GM18511 (cell line): ENCODE data around the gene KIF11.
"Not testable (repeated sequence)": the region's sequence is repeated elsewhere in the genome, so short reads cannot be mapped to it uniquely, and the experiment has no call there.

Experiments
- ATAC-seq: cut with Tn5 transposase; IDR thresholded peaks from one replicate; pipeline ENCODE4 v1.9.1; 2021; ENCODE audit warnings: mild to moderate bottlenecking, moderate library complexity; ENCODE audit not compliant: unreplicated experiment

KIF11 gene

DNA sequence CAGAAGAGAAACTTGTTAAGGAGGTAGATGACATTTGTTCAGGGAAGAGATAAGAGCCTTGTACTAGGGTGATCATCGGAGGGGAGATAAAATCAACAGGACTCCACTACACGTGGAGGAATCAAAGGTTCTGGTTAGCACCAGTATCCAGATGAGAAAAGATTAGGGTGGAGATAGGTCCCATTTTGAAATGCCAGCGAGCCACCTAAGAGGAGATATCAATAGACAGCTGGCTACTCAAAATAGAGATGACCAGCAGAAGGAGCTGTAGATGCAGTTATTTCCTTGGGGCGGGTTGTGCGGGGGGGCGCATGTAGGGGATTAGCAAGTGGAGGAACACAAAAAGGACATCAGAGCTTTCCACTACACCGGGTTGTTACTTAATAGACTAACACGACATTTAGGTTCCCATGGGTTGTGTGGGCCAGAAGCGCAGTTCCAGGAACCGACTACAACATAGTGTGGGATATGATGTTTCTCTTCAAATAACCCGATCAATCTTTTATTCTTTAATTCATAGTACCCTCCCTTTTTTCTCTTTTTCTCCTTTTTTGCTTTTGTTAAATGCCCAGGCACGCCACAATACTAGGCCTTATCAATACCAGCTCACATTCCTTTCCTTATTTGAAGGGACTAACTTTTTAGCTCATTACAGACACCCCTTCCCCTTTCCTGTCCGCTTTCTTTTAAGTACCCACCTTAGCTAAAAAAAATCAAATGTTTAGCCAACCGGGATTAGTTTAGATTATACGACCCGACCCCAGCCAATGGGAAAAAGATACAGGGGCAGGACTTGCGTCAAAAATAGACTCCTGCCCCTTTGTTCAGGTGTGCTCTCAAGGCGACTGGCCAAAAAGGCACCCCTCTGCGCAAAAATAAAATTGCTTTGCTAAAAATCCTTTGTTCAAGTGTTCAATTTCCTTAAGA is 2.0 kb upstream of the KIF11 start:
- peak; percentile 12 for ATAC-seq

DNA sequence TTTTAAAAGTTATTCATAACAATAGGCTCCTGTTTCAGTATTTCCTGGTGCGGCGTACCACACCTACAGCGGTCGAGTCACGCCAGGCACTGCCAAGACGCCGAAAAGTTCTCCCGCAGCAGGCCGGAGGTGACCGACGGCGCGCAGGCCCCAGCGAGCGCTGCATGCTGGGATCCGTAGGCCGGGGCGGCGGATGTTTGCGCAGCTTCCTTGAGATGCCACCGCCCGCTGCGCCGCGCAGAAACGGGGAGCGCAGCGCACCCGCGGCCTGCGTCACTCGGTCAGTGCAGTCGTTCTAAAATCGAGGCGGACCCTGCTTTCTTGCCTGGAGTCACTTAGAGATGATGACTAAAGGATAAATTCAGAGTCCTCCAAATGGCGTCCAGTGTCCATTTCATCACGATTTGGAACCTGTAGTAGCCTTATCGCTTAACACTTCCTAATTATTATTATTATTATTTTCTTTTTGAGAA is 1.3 kb upstream of the KIF11 start:
- peak; percentile 76 for ATAC-seq

DNA sequence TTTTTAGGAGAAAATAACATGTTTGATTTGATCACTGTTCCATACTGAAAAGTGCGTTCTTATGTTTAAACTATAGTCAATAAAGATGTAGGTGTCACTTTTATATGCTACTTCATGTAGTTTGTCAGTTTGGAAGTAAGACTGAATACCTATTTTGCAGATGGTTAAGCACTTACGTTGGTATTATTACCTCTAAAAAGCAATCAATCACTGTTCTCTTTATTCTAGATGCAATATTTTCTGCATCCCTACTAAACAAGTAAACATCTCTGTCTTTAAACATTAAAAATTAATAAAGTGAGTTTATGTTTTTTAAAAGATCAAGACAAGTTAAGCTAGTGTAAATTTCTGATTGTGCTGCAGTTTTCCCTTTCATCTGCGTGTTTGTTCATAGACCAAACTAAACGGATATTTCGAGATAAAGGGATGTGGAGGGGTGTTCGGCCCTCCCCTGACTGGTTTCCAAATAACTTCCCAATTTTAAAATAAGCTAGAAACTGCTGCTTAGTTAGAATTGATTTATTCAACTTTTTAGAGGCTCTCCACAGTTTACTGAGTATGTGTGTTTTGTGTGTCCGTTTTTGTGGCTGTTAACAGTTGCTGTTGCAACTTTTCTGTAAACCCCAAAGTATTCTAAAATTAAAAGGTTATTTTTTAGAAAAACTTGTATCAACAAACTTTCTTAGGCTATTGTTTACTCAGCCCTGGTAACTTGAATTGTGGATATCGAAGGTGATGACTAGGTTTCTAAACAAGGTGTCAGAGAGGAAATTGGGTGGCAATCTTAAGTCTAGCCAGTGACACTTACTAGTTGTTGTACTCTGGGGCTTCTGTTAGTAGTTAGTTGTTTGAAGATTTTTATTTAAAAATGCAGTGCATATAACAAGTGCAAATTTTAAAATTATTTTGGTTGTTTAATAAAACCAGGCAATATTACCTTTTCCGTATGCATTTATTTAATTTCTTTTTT is 974 bp downstream of the KIF11 start:
- ATAC-seq = no peak

DNA sequence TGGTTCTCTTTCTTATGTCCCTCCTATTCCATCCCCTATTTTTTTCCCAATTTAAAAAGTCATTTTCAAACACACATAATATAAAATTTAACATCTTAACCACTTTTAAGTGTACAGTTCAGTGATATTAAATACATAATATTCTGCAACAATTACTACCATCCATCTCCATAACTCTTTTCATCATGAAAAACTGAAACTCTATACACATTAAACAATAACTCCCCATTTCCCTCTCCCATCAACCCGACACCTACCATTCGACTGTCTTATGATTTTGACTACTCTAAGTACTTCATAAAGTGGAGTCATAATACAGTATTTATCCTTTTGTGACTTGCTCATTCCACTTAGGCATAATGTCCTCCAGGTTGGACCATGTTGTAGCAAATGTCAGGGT is 2.6 kb downstream of the KIF11 start:
- no peak for ATAC-seq

DNA sequence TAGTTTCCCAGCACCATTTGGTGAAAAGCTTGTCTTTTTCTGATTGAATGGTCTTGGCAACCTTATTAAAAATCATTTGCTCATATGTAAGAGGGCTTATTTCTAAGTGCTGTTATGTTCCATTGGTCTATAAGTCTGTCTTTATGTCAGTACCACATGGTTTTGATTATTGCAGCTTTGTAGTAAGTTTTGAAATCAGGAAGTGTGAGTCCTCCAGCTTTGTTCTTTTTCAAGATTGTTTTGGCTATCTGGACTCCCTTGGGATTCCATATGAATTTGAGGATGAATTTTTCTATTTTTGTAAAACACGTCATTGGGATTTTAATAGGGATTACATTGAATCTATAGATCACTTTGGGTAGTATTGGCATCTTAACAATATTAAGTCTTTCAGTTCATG is 5.4 kb downstream of the KIF11 start:
- no peak for ATAC-seq

DNA sequence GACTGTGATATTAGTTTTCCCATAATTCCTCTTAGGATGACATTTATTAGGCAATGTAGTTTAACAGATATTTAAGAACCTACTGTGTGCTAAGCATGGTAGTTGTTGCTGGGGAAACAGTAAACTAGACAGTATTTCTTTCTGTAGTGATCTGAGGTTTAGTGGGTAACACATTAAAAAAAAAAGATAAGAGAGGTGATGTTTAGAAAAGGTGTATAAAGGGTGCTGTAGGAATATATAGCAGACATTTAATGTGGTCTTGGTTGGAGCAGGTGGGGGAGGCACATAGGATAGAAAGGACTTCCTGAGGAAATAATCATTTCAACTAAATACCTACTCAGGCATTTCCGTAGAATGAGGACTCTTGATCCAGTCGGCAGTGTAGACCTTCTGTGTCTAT is 11.9 kb downstream of the KIF11 start:
- ATAC-seq = no peak

DNA sequence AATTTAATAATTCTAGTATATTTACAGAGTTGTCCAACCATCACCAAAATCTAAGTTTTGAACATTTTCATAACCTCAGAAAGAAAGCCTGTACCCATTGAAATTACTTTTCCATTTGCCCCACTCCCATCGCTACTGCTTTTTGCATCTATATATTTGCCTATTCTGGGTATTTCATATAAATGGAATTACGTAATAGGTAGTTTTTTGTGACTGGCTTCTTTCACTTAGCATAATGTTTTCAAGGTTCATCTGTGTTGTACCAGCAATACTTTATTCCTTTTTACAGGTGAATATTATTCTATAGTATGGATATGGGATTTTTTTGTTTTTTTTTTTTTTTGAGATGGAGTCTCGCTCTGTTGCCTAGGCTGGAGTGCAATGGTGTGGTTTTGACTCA is 22.6 kb downstream of the KIF11 start:
- ATAC-seq = no peak

DNA sequence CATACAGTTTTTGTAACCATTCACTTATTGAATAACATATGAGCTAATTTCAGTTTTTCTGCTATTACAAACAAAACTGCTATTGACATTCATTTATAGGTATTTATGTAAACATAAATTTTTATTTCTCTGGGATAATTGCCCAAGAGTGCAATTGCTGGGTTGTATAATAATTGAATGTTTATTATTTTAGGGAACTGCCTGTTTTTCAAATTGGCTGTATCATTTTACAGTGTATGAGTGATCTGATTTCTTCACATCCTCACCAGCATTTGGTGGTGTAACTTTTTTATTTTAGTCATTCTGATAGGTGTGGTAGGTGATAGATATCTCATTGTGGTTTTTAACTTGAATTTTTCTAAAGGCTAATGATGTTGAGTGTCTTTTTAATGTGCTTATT is 26.4 kb downstream of the KIF11 start:
- no peak for ATAC-seq

DNA sequence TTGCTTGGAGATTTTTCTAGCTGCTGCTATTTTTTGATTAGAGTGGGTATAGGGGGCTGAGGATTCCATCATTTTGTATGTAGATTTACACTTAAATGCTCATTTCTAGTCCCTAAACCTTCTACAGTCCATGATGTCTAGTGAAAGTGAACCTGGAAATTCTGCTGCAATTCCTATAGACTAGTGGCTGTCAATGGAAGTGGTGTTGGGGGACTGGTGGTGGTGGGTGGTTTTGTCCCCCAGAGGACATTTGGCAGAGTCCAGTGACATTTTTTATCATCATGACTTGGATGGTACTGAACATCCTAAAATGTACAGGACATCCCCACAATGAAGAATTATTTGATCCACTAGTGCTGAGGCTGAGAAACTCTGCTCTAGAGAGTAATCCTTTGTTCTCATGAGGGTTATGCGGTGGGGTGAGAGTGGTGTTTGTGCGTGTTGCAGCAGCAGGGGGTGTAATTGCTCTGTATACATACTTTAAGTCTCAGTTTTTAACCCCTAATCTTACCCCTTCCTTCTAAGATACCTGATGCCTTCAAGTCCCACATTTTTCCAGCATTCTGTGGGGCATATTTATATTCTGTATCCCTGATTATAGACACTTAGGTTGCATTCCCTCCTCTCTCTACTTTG is 35.0 kb downstream of the KIF11 start:
- no peak for ATAC-seq

DNA sequence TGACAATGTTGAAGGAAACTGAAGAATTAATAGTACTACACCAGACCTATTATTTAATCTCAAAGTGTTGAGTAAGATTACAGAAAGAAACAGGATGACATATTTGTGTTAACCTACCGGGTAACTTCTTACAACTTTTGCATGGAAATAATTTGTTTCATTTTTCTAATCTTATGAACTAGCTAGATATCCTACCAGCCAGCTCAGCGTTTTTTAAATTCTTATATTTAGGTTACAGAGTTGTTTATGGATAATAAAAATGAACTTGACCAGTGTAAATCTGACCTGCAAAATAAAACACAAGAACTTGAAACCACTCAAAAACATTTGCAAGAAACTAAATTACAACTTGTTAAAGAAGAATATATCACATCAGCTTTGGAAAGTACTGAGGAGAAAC is 37.0 kb downstream of the KIF11 start:
- no peak for ATAC-seq

DNA sequence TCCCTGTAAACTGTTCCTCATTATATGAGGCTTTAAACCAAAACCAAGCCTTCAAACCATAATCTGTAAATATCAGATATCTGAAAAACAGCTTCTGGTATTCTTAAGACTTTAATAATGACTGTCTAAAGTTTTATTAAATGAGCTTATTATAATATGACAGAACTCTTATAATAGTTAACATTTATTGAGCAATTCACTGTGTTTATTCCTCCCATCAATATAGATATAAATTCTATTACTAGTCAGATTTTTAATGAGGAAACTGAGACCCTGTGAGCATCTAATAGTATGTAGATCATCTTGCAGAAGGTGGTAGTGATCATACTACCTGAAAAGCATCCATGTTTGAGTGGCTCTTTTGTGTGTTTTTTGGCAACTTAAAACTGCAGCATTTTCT is 45.1 kb downstream of the KIF11 start:
- ATAC-seq = no peak

DNA sequence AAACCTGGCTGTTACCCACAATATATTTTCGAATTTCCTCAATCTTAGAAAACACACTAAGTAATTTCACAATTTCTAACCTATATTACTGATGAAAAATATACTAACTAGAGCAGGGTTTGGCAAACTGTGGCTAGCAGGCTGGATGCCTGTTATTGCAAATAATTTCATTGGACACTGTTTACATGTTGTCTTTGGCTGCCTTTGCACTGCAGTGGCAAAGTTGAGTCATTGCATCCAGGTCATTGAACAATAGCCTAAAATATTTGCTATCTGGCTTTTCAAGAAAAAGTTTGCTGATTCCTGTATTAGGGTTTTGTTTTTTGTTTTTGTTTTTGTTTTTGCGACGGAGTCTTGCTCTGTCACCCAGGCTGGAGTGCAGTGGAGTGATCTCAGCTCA is 47.2 kb downstream of the KIF11 start:
- ATAC-seq = no peak

DNA sequence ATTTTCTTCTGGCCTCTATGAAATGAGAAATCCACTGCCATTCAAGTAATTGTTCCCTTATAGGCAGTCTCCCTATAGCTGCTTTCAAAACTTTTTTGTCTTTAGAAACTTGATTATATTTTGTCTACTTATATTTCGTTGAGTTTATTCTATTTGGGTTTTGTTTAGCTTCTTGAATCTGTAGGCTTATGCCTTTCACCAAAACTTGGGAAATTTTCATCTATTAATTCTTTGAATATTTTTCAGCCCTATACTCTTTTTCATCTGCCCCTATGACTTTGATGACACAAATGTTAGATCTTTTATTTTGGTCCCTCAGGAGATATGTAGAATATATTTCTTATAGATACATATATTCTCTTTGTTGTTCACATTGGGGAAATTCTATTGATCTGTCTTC is 48.6 kb downstream of the KIF11 start:
- no peak for ATAC-seq

DNA sequence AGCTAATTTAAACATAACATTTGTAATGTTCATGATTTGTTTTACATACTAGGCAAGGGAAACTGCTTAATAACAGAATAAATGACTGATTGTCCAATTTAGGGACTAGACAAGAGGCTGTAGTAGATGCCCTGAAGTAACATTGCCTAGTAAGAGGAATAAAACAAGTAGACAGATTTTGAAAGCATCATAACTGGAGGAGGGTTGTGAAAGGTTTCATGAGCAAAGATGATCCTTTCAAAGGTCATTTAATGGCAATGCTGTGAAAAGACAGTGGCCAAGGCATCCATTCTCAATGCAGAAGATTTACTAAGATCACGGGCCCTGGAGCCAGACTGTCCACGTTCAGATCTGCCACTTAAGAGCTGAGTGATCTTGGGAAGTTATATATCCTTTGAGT is 52.0 kb downstream of the KIF11 start:
- ATAC-seq = no peak

DNA sequence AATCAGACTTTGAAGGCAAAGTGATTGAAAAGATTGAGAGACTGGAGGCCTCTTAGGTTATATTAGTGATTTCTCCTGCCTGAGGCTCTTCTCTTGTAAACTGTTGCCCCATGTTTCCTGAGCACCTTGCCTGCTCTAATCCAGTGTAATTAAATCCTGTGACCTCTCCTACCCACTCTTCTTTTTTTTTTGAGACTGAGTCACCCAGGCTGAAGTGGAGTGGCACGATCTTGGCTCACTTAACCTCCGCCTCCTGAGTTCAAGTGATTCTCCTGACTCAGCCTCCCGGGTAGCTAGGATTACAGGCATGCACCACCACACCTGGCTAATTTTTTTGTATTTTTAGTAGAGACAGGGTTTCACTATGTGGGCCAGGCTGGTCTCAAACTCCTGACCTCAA is 57.9 kb downstream of the KIF11 start:
- not testable (repeated sequence) for ATAC-seq

DNA sequence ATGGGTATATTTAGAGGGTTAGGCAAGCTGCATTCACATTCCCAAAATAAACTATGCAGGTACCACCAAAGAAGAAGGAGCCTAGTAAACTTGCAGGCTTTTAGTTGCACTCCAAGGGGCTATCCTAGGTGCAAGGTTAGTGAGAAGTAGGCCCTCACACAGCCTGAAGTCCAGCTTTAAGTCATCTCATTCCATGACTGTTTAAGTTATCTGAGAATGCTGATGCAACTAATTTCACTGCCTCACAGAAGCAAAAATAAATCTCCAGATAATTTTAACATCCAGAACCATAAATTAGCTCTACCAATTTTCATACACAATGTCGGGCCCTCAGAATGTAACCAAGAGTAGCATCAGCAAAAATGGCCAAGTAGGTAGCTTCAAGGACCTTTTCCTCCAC is 62.5 kb downstream of the KIF11 start:
- no peak for ATAC-seq

DNA sequence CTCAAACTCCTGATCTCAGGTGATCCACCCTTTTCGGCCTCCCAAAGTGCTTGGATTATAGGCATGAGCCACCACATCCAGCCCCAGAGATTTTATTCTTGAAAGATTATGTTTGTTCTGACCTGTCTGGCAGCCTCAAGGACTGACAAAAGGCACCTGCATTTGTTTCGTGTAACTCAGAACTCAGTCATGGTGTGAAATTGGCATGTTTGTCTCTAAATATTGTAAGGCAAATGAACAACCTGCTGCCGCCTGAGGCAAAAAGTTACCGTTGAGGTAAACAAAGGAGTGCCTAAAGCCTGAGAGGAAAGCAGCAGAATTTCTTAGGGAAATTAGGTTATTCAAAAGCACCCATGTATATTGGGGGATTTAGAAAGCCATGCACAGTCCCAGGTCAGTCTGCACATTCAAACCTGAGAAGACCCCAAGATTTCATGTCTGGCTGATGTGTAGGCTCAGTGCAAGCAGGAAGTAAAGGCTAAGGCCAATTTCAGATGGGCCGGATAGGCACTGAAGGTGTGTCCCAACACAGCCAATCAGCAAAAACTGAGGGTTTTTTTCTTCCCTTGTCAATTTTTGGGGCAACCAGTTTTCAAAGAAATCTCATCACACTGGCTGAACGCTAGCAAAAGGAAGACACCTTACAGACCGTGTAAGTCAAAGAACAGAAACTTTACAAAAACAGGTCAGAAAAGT is 63.5 kb downstream of the KIF11 start:
- no peak for ATAC-seq

DNA sequence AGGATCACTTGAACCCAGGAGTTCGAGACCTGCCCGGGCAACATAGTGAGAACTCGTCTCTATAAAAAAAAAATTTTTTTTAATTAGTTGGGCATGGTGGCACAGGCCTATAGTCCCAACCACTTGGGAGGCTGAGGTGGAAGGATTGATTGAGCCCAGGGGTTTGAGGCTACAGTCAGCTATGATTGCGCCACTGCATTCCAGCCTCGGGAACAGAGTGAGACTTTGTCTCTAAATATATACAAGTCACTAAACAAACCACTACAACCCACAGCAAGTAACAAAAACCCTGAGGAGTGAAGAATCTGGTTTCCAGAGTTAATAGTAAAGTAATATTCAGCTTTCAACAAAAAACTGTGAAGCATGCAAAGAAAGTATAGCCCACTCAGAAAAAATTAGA is 64.1 kb downstream of the KIF11 start:
- no peak for ATAC-seq

DNA sequence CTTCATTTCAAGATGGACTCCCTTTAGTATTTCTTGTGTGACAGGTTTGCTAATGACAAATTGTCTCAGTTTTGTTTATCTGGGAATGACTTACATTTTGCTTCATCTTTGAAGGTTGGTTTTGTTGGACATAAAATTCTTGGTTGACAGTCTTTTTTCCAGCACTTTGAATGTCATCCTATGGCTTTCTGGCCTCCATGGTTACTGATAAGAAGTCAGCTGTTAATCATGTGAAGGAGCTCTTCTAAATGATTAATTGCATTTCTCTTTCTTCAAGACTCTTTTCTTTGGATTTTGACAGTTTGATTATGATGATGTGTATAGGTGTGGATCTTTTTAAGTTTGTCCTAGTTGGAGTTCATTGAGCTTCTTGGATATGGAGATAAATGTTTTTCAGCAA is 69.9 kb downstream of the KIF11 start:
- ATAC-seq = no peak

DNA sequence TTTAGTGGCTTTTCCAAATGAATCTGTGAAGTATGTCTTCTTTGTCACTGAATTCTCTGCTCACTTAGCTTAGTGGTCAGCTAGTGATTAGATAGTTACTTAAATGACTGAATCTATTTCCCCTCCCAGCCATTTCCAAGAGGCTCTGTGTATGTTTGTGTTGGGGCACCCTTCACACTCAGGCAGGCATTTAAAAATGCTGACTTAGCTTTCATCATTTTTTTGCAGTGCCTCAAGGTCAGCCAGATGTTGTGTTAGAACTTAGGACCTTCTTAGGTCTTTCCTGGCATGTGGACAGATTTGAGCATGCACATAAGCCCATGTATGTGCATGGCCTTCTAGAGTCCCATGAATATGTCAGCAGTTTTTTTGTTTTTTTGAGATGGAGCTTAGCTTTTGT is 71.4 kb downstream of the KIF11 start:
- ATAC-seq = no peak

DNA sequence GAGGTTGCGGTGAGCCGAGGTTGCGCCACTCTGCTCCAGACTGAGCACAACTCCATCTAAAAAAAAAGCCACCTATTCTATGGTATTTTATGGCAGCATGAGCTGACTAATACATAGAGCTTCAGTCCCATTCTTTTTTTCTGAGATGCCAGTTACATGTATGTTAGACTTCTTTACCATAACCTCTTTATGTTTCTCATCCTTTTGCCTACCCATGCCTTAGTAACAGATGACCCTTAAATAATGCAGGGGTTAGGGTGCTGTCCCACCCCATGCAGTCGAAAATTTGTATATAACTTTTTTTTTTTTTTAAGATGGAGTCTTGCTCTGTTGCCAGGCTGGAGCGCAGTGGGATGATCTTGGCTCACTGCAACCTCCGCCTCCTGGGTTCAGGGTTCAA is 74.1 kb downstream of the KIF11 start:
- ATAC-seq = no peak
